GM21367 (cell line): ENCODE data around the gene BUB3.

Experiments
- ATAC-seq: cut with Tn5 transposase; IDR thresholded peaks from one replicate; pipeline ENCODE4 v1.9.1; 2021; ENCODE audit not compliant: unreplicated experiment

BUB3 gene

DNA sequence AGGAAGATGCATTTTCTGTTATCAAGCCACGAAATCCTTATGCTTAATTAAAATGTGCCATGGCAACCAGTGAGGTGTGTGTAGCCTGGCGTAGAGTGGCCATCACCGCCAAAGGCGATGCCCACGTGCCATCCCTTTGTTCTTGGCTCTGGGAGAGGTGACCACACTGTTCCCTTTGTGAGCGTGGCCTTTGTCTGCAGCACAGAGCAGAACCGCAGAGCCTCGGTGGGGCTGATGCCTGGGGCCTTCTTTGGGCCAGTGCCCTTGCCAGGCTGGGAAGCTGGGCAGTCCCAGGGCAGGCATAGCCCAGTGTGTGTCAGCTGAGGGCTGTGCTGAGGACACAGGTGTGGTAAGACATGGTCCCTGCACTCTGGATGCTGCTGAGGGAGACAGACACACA is 48.3 kb downstream of the BUB3 start:
- no peak for ATAC-seq

DNA sequence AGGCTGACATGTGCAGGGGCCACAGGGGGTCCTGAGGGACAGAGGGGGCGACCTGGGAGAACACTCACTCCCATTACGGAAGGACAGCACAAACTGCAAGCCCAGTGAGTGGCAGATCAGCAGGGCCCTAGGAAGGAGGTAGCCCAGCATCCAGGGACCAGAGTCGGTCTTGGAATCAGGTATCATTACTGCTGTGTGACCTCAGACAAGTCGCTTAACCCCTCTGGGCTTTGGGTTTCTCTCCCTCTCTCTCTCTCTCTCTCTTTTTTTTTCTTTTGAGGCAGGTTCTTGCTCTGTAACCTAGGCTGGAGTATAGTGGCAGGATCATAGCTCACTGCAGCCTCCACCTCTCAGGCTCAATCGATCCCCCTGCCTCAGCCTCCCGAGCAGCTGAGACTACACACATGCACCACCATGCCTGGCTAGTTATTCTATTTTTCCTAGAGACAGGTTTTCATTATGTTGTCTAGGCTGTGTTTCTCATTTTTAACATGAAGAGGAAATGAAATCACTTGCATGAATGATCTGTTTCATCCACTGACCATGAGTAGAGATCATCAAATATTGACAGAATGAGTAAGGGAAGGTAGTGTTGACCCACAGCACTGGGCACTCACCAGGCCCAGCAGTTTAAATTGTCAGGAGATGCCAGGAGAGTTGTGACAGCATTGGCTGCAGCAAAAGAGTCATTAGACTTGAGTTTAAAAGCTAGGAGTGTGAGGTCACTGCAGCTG is 49.4 kb downstream of the BUB3 start:
- ATAC-seq = no peak

DNA sequence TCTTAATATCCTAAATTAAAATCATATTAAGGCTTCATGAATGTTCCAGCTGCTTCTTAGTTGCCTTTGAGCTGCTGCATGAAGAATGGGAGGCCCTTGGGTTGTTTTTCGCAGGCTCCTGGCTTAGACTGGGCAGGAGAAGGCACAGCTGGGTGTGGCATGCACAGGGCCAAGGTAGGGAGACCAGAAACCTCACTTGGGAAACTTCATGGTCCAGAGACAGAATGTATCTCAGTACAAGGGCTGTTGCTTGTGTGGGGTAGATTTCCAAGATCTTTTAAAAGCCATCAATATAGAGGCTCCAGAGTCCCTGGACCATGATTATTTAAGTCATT is 49.9 kb downstream of the BUB3 start:
- no peak for ATAC-seq

DNA sequence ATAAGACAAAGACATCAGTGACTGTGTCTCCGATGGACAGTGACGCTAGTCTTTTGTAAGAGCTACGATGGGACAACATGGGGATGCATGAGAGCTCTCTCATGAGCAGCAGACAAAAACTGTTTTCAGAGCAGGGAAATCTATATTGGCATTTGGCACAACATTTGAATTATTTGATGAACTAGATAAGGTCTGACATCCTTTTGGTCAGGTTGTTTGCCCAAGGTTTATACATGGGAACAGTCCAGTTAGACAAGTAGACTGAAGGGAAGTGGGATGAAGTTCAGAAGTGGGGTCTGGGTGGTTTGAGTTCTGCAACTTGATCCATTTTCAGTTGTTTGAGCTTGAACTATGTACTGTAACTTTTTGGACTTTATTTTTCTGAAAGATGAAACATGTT is 50.8 kb downstream of the BUB3 start:
- no peak for ATAC-seq

DNA sequence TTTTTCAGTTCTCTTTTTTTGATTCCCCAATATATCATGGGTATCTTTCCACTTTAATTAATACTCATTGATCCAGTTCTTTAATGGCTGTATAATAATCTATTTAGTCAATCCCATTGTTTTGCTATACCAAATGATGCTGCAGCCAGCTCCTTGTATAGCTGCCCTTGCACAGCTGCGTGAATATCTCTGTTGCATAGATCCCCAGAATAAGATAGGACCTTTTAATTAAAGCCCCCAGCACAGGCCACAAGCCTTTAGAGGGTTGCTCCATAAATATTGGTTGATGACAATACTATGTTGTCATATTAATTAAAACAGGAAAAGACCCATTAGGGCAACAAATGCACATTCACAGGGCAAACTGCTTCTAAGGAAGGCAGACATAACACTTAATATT is 57.9 kb downstream of the BUB3 start:
- no peak for ATAC-seq

DNA sequence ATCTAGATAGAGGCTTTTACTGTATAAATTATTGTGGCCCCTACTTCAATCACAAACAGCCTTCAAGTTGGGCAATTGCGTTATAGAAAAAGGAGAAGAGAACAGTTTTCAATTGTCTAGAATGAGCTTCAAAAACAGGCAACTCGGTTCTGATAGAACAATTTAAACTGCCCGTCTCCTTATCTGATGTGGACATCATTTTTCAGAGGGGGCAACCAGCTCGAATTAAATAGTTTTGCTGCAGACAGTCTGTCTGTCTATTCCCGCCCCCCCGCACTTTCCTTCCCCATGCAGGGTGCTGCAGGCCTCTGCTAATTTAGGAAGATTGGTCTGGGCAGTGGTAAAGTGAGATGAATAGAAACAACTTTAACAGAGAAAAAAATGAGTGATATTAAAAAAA is 58.4 kb downstream of the BUB3 start:
- ATAC-seq = no peak

DNA sequence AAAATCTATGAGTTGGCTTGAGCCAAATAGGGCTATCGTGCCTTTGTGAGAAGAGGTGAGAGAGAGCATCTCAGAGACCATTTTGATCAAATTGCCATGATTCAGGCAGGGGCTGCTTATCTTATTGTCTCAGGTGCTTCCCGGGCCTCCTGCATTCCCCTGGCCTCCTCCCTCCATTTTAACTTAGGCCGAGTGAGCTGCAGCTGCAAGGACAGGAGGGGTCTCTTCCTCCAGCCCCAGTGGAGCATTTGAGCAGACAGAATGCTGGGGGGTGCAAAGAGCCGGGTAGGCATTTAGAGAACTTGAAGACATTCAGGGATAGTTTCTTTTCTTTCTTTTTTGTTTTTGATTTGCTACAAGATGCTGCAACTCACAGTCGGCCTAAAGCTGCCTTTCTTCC is 59.0 kb downstream of the BUB3 start:
- no peak for ATAC-seq
